CD4-positive, alpha-beta T cell (primary cell): ENCODE data around the gene CARS1. TPM values are rescaled to one million over a fixed set of nuclear protein-coding genes. Genes with fewer than 3 reads are reported as not detected.

Experiments
- ATAC-seq: fragments of 200-7000 bp; cut with Tn5 transposase; one replicate; pipeline ENCODE4 v1.10.0; 2022; ENCODE audit warnings: mild to moderate bottlenecking; ENCODE audit not compliant: poor library complexity
- CTCF ChIA-PET: fragments of 350-600 bp; sonication (Branson Sonifier 250); formaldehyde crosslinking; loops from one replicate; lab custom pipeline; 2021; ENCODE audit warnings: antibody characterized with exemption, inconsistent platforms; lab: Charles Lee
- POLR2A ChIA-PET: fragments of 350-600 bp; sonication (Branson Sonifier 250); formaldehyde crosslinking; loops from one replicate; lab custom pipeline; 2021; ENCODE audit warnings: antibody characterized with exemption, inconsistent platforms; lab: Charles Lee
- DNase-seq, 14 experiments: peaks; one replicate each; pipeline ENCODE4 v3.0.0-alpha.2; 2013 to 2020; ENCODE audit warnings: mixed read lengths in 2 of 14
- H3K27ac ChIP-seq, 2 donors: one replicate each; pipeline versions ENCODE4 v1.5.1 to v1.7.0; 2013; ENCODE audit warnings: low read length in 2 of 2, low read depth in 1 of 2, mild to moderate bottlenecking in 1 of 2
- H3K27me3 ChIP-seq, 2 experiments: 1 replicate in 1 of 2; 2 replicates in 1 of 2; pipeline versions ENCODE4 v1.6.1 to v1.7.0; 2013; ENCODE audit warnings: low read length in 2 of 2, control low read depth in 1 of 2, mild to moderate bottlenecking in 1 of 2, moderate library complexity in 1 of 2; ENCODE audit not compliant: insufficient read depth in 2 of 2, control insufficient read depth in 1 of 2
- H3K36me3 ChIP-seq: one replicate; pipeline ENCODE4 v1.6.1; 2013; ENCODE audit warnings: low read length, control low read depth; ENCODE audit not compliant: insufficient read depth
- H3K4me1 ChIP-seq: one replicate; pipeline ENCODE4 v1.6.1; 2013; ENCODE audit warnings: low read length, control low read depth; ENCODE audit not compliant: insufficient read depth
- H3K4me3 ChIP-seq: one replicate; pipeline ENCODE4 v1.5.1; 2013; ENCODE audit warnings: mild to moderate bottlenecking, low read length, moderate library complexity
- H3K9me3 ChIP-seq, 2 experiments: 1 replicate in 1 of 2; 2 replicates in 1 of 2; pipeline versions ENCODE4 v1.6.1 to v1.7.0; 2013; ENCODE audit warnings: low read length in 2 of 2, mild to moderate bottlenecking in 2 of 2, control low read depth in 1 of 2, moderate library complexity in 1 of 2; ENCODE audit not compliant: control insufficient read depth in 1 of 2, insufficient read depth in 1 of 2
- H3K27ac Mint-ChIP-seq: one replicate; pipeline ENCODE4 v1.8.0; 2020; ENCODE audit warnings: mixed read lengths
- H3K27me3 Mint-ChIP-seq: one replicate; pipeline ENCODE4 v1.8.0; 2021; ENCODE audit warnings: mixed read lengths
- H3K36me3 Mint-ChIP-seq: one replicate; pipeline ENCODE4 v1.8.0; 2021; ENCODE audit warnings: low read depth, mixed read lengths
- H3K4me1 Mint-ChIP-seq: one replicate; pipeline ENCODE4 v1.8.0; 2021; ENCODE audit warnings: low read depth, mixed read lengths
- H3K4me3 Mint-ChIP-seq: one replicate; pipeline ENCODE4 v1.8.0; 2020; ENCODE audit warnings: mild to moderate bottlenecking, mixed read lengths
- H3K9me3 Mint-ChIP-seq: one replicate; pipeline ENCODE4 v1.8.0; 2020; ENCODE audit warnings: mixed read lengths
- CTCF ChIP-seq: fragments of 200-600 bp; IDR thresholded peaks from one replicate; pipeline ENCODE4 v1.8.0; 2022; ENCODE audit warnings: antibody characterized with exemption, mild to moderate bottlenecking
- intact Hi-C, 2 experiments: fragments of 100-400 bp; cut with DNase I in 1 of 2; cut with micrococcal nuclease in 1 of 2; formaldehyde crosslinking; loops; one replicate each; pipeline versions ENCODE4 v1.15.1 to v1.9.0; 2023 to 2025; cut with DNase I, micrococcal nuclease
- total RNA-seq, 174 experiments: library from RNA in 2 of 174; stranded (reverse) in 2 of 174; gene quantifications; one replicate each; pipeline ENCODE4 v1.2.3 and lab custom pipeline; 2021 to 2026

CARS1 gene
- total RNA-seq, 2 experiments from 2014 or later, result 24.1 to 25.2 TPM

- Histone ChIP-seq H3K36me3 (peaks cover 58% of the 10 kb centered on the region), H3K4me3 (no peak overlapping the region), H3K4me1 (no peaks in the 10 kb centered on the region), H3K9me3 (no peaks in the 10 kb centered on the region), H3K27ac (no peak overlapping the region), H3K27me3 (no peaks in the 10 kb centered on the region)
- no peak for ATAC-seq
- no peak for DNase-seq
- Mint-ChIP-seq H3K4me1 (peaks cover 15% of the 10 kb centered on the region), H3K4me3 (no peak overlapping the region), H3K27me3 (no peaks in the 10 kb centered on the region), H3K36me3 (peaks cover 85% of the 10 kb centered on the region), H3K27ac (no peak overlapping the region), H3K9me3 (no peaks in the 10 kb centered on the region)
- POLR2A ChIA-PET, result no interaction called here
- CTCF ChIA-PET, result no interaction called here
- intact Hi-C loops, result no loop called here
- no peak for TF ChIP-seq CTCF
Observed at GRCh38 chr11:3028813-3029212, 28.4 kb downstream of the CARS1 start.

- H3K27ac ChIP-seq, result no peak overlapping the region
- DNase-seq, result no peak
- H3K4me1 ChIP-seq, result peaks cover 13% of the 10 kb centered on the region
- Mint-ChIP-seq H3K4me3 (no peak overlapping the region), H3K27ac (no peak overlapping the region), H3K36me3 (peaks cover 81% of the 10 kb centered on the region), H3K4me1 (peaks cover 30% of the 10 kb centered on the region), H3K9me3 (no peaks in the 10 kb centered on the region), H3K27me3 (no peaks in the 10 kb centered on the region)
- ChIA-PET POLR2A (interaction anchor here (1.0 kb wide), 1 partner anchor 12 kb away, joined by 4 read pairs; no protein-coding TSS in a partner anchor), CTCF (no interaction called here)
- H3K9me3 ChIP-seq, result no peaks in the 10 kb centered on the region
- no peak overlapping the region for H3K4me3 ChIP-seq
- no peak for TF ChIP-seq CTCF
- intact Hi-C loops, result no loop called here
- peaks cover 45% of the 10 kb centered on the region for H3K36me3 ChIP-seq
- no peaks in the 10 kb centered on the region for H3K27me3 ChIP-seq
- no peak for ATAC-seq
Observed at GRCh38 chr11:3026803-3027202, 30.4 kb downstream of the CARS1 start.

GRCh38 chr11:3022982-3023381, 34.2 kb downstream of the CARS1 start:
- peak overlapping the region; percentile 62 for H3K27ac Mint-ChIP-seq
- Histone ChIP-seq H3K27ac (no peak overlapping the region), H3K36me3 (peaks cover 53% of the 10 kb centered on the region), H3K4me1 (peaks cover 37% of the 10 kb centered on the region), H3K27me3 (no peaks in the 10 kb centered on the region), H3K9me3 (no peaks in the 10 kb centered on the region), H3K4me3 (no peak overlapping the region)
- no peak for DNase-seq
- peaks cover 77% of the 10 kb centered on the region for H3K36me3 Mint-ChIP-seq
- ATAC-seq, result no peak
- intact Hi-C loops, result no loop called here
- CTCF ChIA-PET, result interaction anchor here (1.5 to 3.7 kb wide), 2 partner anchors 48 to 135 kb away, joined by 3 to 30 read pairs; no protein-coding TSS in a partner anchor
- no peaks in the 10 kb centered on the region for H3K27me3 Mint-ChIP-seq
- no peak overlapping the region for H3K4me3 Mint-ChIP-seq
- POLR2A ChIA-PET, result interaction anchor here (0.7 to 2.0 kb wide), 4 partner anchors 9 to 82 kb away, joined by 3 to 16 read pairs (median 4); no protein-coding TSS in a partner anchor
- no peaks in the 10 kb centered on the region for H3K9me3 Mint-ChIP-seq
- H3K4me1 Mint-ChIP-seq, result peaks cover 29% of the 10 kb centered on the region
- no peak for TF ChIP-seq CTCF
